COLO668 (cell line): ENCODE results near the gene PI4KA.
"Not testable (repeated sequence)": the region's sequence is repeated elsewhere in the genome, so short reads cannot be mapped to it uniquely, and the experiment has no call there.

Experiments
- DNase-seq: peaks from one replicate; lab custom pipeline; 2025; ENCODE audit not compliant: unreplicated experiment; lab: John Stamatoyannopoulos, UW

Gene PI4KA

GRCh38 chr22:20852076-20852475 is 6.5 kb downstream of the PI4KA start:
- no peak for DNase-seq

GRCh38 chr22:20847318-20847822 is 11.2 kb downstream of the PI4KA start:
- DNase-seq = no peak

- no peak for DNase-seq
These were observed 14.3 kb downstream of the PI4KA start for GRCh38 chr22:20844055-20845037.

GRCh38 chr22:20843501-20843900 is 15.1 kb downstream of the PI4KA start:
- DNase-seq = no peak

- DNase-seq = no peak
These were observed 17.8 kb downstream of the PI4KA start for GRCh38 chr22:20840646-20841371.

GRCh38 chr22:20839837-20840645 is 18.6 kb downstream of the PI4KA start:
- no peak for DNase-seq

- not testable (repeated sequence) for DNase-seq
These were observed 19.3 kb downstream of the PI4KA start for GRCh38 chr22:20839354-20839753.

GRCh38 chr22:20836987-20837823 is 21.4 kb downstream of the PI4KA start:
- no peak for DNase-seq

GRCh38 chr22:20834725-20835124 is 23.9 kb downstream of the PI4KA start:
- DNase-seq = no peak

GRCh38 chr22:20834206-20834605 is 24.4 kb downstream of the PI4KA start:
- no peak for DNase-seq

- DNase-seq = no peak
These were observed 25.4 kb downstream of the PI4KA start for GRCh38 chr22:20833225-20833665.

GRCh38 chr22:20829491-20830134 is 29.0 kb downstream of the PI4KA start:
- no peak for DNase-seq

GRCh38 chr22:20826373-20827152 is 32.0 kb downstream of the PI4KA start:
- DNase-seq = not testable (repeated sequence)

- no peak for DNase-seq
These were observed 33.0 kb downstream of the PI4KA start for GRCh38 chr22:20825624-20826023.

- DNase-seq = not testable (repeated sequence)
These were observed 33.4 kb downstream of the PI4KA start for GRCh38 chr22:20825216-20825615.

- no peak for DNase-seq
These were observed 35.3 kb downstream of the PI4KA start for GRCh38 chr22:20823264-20823663.

- no peak for DNase-seq
These were observed 36.4 kb downstream of the PI4KA start for GRCh38 chr22:20822240-20822639.

- not testable (repeated sequence) for DNase-seq
These were observed 36.8 kb downstream of the PI4KA start for GRCh38 chr22:20821717-20822239.
